GM18519 (cell line): ENCODE data around the gene KCNMA1.

Source experiments
- ATAC-seq: cut with Tn5 transposase; IDR thresholded peaks from one replicate; pipeline ENCODE4 v1.9.1; 2021; ENCODE audit warnings: mild to moderate bottlenecking, moderate library complexity; ENCODE audit not compliant: unreplicated experiment, low FRiP score

Gene KCNMA1

GRCh38 chr10:76918106-76918505 is 719.5 kb downstream of the KCNMA1 start:
- no peak for ATAC-seq

- no peak for ATAC-seq
Measured at GRCh38 chr10:76917071-76917470, 720.5 kb downstream of the KCNMA1 start.

GRCh38 chr10:76916536-76916935 is 721.1 kb downstream of the KCNMA1 start:
- ATAC-seq: no peak

- no peak for ATAC-seq
Measured at GRCh38 chr10:76915316-76915715, 722.3 kb downstream of the KCNMA1 start.

GRCh38 chr10:76911184-76911583 is 726.4 kb downstream of the KCNMA1 start:
- no peak for ATAC-seq

GRCh38 chr10:76910184-76910962 is 727.2 kb downstream of the KCNMA1 start:
- no peak for ATAC-seq

GRCh38 chr10:76906256-76906655 is 731.4 kb downstream of the KCNMA1 start:
- ATAC-seq: no peak

GRCh38 chr10:76905251-76905650 is 732.4 kb downstream of the KCNMA1 start:
- no peak for ATAC-seq

GRCh38 chr10:76903387-76903945 is 734.1 kb downstream of the KCNMA1 start:
- no peak for ATAC-seq

GRCh38 chr10:76902949-76903348 is 734.7 kb downstream of the KCNMA1 start:
- ATAC-seq: peak; percentile 67

GRCh38 chr10:76901701-76902100 is 735.9 kb downstream of the KCNMA1 start:
- no peak for ATAC-seq

GRCh38 chr10:76899490-76899889 is 738.1 kb downstream of the KCNMA1 start:
- ATAC-seq: no peak

- no peak for ATAC-seq
Measured at GRCh38 chr10:76892766-76893479, 744.7 kb downstream of the KCNMA1 start.

- ATAC-seq: no peak
Measured at GRCh38 chr10:76887223-76888010, 750.2 kb downstream of the KCNMA1 start.

GRCh38 chr10:76885816-76886215 is 751.8 kb downstream of the KCNMA1 start:
- no peak for ATAC-seq

GRCh38 chr10:76884673-76885275 is 752.8 kb downstream of the KCNMA1 start:
- ATAC-seq: no peak

GRCh38 chr10:76883596-76883995 is 754.0 kb downstream of the KCNMA1 start:
- ATAC-seq: no peak

- ATAC-seq: no peak
Measured at GRCh38 chr10:76882796-76883195, 754.8 kb downstream of the KCNMA1 start.

GRCh38 chr10:76882245-76882644 is 755.4 kb downstream of the KCNMA1 start:
- peak; percentile 37 for ATAC-seq

GRCh38 chr10:76881477-76882220 is 756.0 kb downstream of the KCNMA1 start:
- peak; percentile 74 for ATAC-seq
